ENCODE results near the gene KRT75. TPM values are rescaled to one million over a fixed set of nuclear protein-coding genes. Genes with fewer than 3 reads are reported as not detected.
"Not testable (repeated sequence)": the region's sequence is repeated elsewhere in the genome, so short reads cannot be mapped to it uniquely, and the experiment has no call there.

KRT75 gene
- total and polyA plus RNA-seq, 2 of the 4 experiments (the other 2 are of a cell fraction) = not detected

DNA sequence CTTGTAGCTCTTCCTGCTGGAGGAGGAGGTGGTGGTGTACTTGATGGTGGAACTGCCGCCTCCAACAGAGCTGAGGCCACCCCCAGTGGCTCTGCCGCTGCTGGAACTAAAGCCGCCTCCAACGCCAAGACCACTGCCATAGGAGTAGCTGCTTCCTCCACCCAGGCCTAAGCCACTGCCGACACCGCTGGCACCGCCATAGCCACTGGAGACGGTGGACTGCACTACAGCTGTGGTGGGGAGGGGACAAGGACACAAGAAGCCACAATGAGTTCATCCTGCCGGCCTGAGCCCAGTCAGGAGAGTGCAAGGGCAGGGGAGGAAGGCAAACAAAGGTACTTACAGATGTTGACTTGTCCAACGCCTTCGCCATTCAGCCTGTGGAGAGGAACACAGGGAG lies 13.0 kb upstream of the KRT75 start:
- H3K18ac ChIP-seq (ENCODE audit: low read depth, low read length); H2AK9ac ChIP-seq (replicated peaks; ENCODE audit: low read depth, low read length, poor library complexity); H2BK5ac ChIP-seq (ENCODE audit: low read depth, low read length, poor library complexity, severe bottlenecking); DNase-seq; ATAC-seq (ENCODE audit: low read depth); H2AK5ac ChIP-seq (ENCODE audit: low read depth, low read length); H2AFZ ChIP-seq (replicated peaks; ENCODE audit: low read length, poor library complexity); H3K4me3 ChIP-seq (ENCODE audit: insufficient read depth, low read depth, low read length); H3K27ac ChIP-seq (ENCODE audit: insufficient read depth, low read length); H3K23ac ChIP-seq (ENCODE audit: low read depth, low read length); H3K9me1 ChIP-seq (ENCODE audit: insufficient read depth, low read length); H4K91ac ChIP-seq (ENCODE audit: insufficient read depth, low read depth, low read length); H4K5ac ChIP-seq (ENCODE audit: low read depth, low read length); H2BK120ac ChIP-seq (ENCODE audit: low read depth, low read length); intact Hi-C loops (cut with micrococcal nuclease); in situ Hi-C loops (cut with MboI; ENCODE audit: low sequenced_read_pairs); H3K4ac ChIP-seq (ENCODE audit: low read depth, low read length); H4K20me1 ChIP-seq (ENCODE audit: insufficient read depth, low read length); H3K4me1 ChIP-seq (ENCODE audit: control insufficient read depth, insufficient read depth, low read length); BruUV-seq (replicated peaks); H3K4me2 ChIP-seq (ENCODE audit: low read depth, low read length); dilution Hi-C loops (cut with HindIII; ENCODE audit: low sequenced_read_pairs, unreplicated experiment); H3K36me3 ChIP-seq (ENCODE audit: control insufficient read depth, insufficient read depth, low read length); H3K14ac ChIP-seq (replicated peaks; ENCODE audit: low read depth, low read length); POLR2A ChIA-PET (ENCODE audit: unreplicated experiment); H3K56ac ChIP-seq (ENCODE audit: extremely low read depth, insufficient read depth, low read length); H2BK20ac ChIP-seq (ENCODE audit: low read depth, low read length); H2BK15ac ChIP-seq (ENCODE audit: low read depth, low read length); H3K79me1 ChIP-seq (ENCODE audit: low read depth in 1 of 2, low read length in 2 of 2); H4K8ac ChIP-seq (ENCODE audit: low read depth in 2 of 2, low read length in 2 of 2); H3K9ac ChIP-seq (ENCODE audit: low read depth, low read length); CTCF ChIA-PET; H3K9me3 ChIP-seq (ENCODE audit: control insufficient read depth, insufficient read depth, low read length): not testable (repeated sequence)
- 67% methylated on average over 1 of the region's 11 CpGs; no CpG with 5 or more reads in 1 of the 2 experiments for WGBS, 2 experiments (ENCODE audit: extremely low coverage in 2 of 2, insufficient read length in 1 of 2)
- H3K27me3 ChIP-seq (ENCODE audit: control insufficient read depth, insufficient read depth, low read length) = peaks cover 12% of the 10 kb centered on the region

All from IMR-90 (cell line).